ENCODE data around the gene LBH. TPM values are rescaled to one million over a fixed set of nuclear protein-coding genes. Genes with fewer than 3 reads are reported as not detected.

The LBH gene
- total and polyA plus RNA-seq, 3 experiments from 2014 or later, result 115 to 156 (median 121) TPM

DNA sequence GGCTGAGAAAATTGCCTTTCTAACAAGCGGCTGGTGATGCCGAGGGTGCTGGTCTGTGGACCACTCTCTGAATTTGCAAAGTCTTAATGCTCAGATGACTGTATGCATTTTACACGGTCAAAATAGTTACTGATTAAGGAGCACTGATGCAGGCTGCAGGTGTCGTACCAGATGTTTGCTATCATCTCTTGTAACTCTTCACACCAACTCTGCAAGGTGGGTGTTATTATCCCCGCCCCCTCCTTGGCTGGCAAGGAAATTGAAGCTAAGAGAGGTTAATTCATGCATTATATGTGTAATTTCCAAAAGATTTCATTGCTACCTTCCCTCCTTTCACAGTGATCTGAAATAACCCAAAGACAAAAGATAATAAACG is 13.0 kb upstream of the LBH start:
- no peaks in the 10 kb centered on the region for H3K27me3 ChIP-seq (ENCODE audit: insufficient read depth, low read length, poor library complexity, severe bottlenecking)
- no peak overlapping the region for H3K27ac ChIP-seq (ENCODE audit: low read depth, low read length)
- Mint-ChIP-seq H3K4me3 (no peak overlapping the region), H3K36me3 (no peaks in the 10 kb centered on the region), H3K27me3 (no peaks in the 10 kb centered on the region), H3K27ac (peak overlapping the region in 1 of 8 donors; percentile 50), H3K4me1 (peaks cover 23 to 31% (median 26%) of the 10 kb centered on the region in 3 donors), H3K9me3 (no peaks in the 10 kb centered on the region)
- no peak for DNase-seq
- H3K36me3 ChIP-seq (ENCODE audit: insufficient read depth, low read length), result no peaks in the 10 kb centered on the region
- no peak overlapping the region for H3K4me3 ChIP-seq (ENCODE audit: low read length)
- ChIA-PET CTCF (interaction anchor here (0.7 to 23.4 kb wide), 4 partner anchors 8 to 21 kb away, joined by 3 to 285 read pairs (median 3); no protein-coding TSS in a partner anchor), POLR2A (no interaction called here)
- H3K4me1 ChIP-seq (ENCODE audit: insufficient read depth, low read length), result peaks cover 18% of the 10 kb centered on the region
- H3K9me3 ChIP-seq (ENCODE audit: low read length), result no peaks in the 10 kb centered on the region

DNA sequence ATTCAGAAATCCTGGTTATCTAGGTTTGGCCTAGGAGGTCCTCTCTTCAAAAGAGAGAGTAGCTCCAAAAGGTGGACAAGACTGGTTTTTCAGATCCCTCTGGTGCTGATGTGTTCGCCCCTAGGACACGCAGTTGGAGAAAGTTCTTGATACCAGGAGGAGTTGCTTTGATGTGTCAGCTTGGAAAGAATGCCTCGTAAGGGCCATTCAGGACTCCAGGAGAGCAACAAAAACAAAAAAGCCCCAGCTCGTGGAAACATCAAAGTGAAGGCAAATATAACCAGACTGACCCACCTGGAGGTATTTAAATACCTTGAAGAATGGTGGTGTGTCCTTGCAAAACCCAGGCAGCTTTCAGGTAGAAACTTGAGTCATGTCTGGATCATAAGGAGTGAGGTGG is 12.5 kb upstream of the LBH start:
- Histone ChIP-seq H3K36me3 (ENCODE audit: insufficient read depth, low read length) (no peaks in the 10 kb centered on the region), H3K4me3 (ENCODE audit: low read length) (no peak overlapping the region), H3K27me3 (ENCODE audit: insufficient read depth, low read length, poor library complexity, severe bottlenecking) (no peaks in the 10 kb centered on the region), H3K4me1 (ENCODE audit: insufficient read depth, low read length) (peaks cover 22% of the 10 kb centered on the region), H3K9me3 (ENCODE audit: low read length) (no peaks in the 10 kb centered on the region), H3K27ac (ENCODE audit: low read depth, low read length) (no peak overlapping the region)
- DNase-seq, result no peak
- H3K27me3 Mint-ChIP-seq, result no peaks in the 10 kb centered on the region
- H3K9me3 Mint-ChIP-seq, result no peaks in the 10 kb centered on the region
- CTCF ChIA-PET, result interaction anchor here (0.7 to 23.4 kb wide), 4 partner anchors 8 to 20 kb away, joined by 3 to 285 read pairs (median 3); no protein-coding TSS in a partner anchor
- POLR2A ChIA-PET, result no interaction called here
- peak overlapping the region in 2 of 8 donors; percentile 14 to 21 for H3K27ac Mint-ChIP-seq
- H3K36me3 Mint-ChIP-seq, result no peaks in the 10 kb centered on the region
- H3K4me3 Mint-ChIP-seq, result no peak overlapping the region
- peaks cover 28 to 36% (median 30%) of the 10 kb centered on the region in 3 donors for H3K4me1 Mint-ChIP-seq

DNA sequence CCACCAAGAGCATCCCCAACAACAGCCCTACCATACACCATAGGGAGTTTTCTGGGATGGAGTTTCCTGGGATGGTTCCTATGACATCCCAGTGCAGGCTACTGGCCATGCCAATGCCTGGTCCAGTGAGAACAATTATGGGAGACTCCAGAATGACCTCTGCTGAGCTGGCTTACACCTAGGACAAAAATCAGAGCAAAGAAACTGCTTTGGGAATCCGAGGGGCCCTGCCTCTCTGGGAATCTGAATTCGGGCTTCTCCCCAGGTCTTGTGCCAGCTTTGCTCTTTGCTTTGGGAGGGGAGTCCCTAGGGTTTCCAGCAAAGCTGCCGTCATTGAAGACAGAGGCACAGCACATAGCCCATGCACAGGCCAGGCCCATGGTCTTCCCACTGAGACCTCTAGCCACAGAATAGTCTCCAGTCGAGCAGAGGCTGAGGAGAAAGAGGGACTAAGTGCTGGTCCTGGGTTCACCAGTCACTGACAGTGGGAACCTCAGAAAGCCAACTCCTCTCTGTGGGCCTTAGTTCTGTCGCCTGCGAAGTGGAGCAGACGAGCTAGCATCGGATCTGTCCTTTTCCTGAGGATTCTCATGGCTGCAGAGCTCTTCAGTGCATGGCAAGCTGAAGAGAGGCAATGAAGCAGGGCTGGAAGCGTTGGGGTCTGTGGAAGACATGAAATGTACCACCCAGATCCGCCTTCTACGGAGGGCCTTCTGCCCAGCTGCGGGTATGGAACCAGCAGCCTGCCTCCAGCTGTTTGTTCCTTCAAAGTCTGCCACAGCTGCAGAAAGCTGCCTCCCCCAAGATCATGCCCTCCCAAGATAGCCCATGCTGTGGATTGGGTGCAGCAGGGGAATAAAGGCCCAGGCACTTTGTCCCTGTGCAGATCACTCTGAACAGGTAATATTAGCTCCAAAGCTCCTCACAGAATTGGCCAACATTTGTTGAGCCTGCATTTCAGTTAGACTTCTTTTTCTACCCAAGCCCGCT is 11.2 kb upstream of the LBH start:
- peaks cover 42 to 45% (median 44%) of the 10 kb centered on the region in 3 donors for H3K4me1 Mint-ChIP-seq
- H3K4me3 Mint-ChIP-seq, result no peak overlapping the region
- H3K27ac ChIP-seq (ENCODE audit: low read depth, low read length), result no peak overlapping the region
- no peaks in the 10 kb centered on the region for H3K9me3 Mint-ChIP-seq
- H3K9me3 ChIP-seq (ENCODE audit: low read length), result no peaks in the 10 kb centered on the region
- H3K27me3 ChIP-seq (ENCODE audit: insufficient read depth, low read length, poor library complexity, severe bottlenecking), result no peaks in the 10 kb centered on the region
- peaks cover 36% of the 10 kb centered on the region for H3K4me1 ChIP-seq (ENCODE audit: insufficient read depth, low read length)
- ChIA-PET CTCF (interaction anchor here (0.7 to 23.4 kb wide), 7 partner anchors 10 to 491 kb away, joined by 3 to 285 read pairs (median 4); partner anchors contain the start of gene LBH), POLR2A (interaction anchor here (0.8 to 1.1 kb wide), 2 partner anchors 11 kb away, joined by 3 to 4 read pairs; partner anchors contain the start of gene LBH)
- no peak for DNase-seq
- no peaks in the 10 kb centered on the region for H3K36me3 Mint-ChIP-seq
- H3K27ac Mint-ChIP-seq, result peak overlapping the region in 4 of 8 donors; percentile 14 to 100 (median 49)
- H3K4me3 ChIP-seq (ENCODE audit: low read length), result no peak overlapping the region
- H3K36me3 ChIP-seq (ENCODE audit: insufficient read depth, low read length), result no peaks in the 10 kb centered on the region
- H3K27me3 Mint-ChIP-seq, result peaks cover 0 to 1% of the 10 kb centered on the region in 2 donors

DNA sequence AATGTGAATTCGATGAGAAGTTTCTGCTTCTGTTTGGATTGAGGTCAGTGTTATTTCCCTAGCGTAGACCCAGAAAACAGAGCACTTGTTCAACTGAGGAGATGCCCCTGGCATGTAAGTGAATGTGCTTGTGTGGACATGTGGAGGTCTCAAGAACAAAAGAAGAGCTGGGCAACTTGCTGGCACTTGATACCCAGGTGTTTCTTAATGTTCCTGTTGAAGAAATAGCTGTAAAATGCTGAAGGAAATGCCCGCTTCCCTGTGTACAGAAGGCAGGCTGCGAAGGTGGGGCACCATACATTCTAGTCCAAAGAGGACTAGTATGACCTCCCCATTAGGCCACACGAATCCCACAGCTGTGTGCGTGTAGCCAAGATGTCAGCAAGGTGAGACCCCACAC is 9.8 kb upstream of the LBH start:
- Mint-ChIP-seq H3K27ac (peak overlapping the region; percentile 98 to 100 (median 100)), H3K4me3 (peak overlapping the region in 2 of 7 donors; percentile 35 to 61), H3K27me3 (peaks cover 0 to 1% of the 10 kb centered on the region in 2 donors), H3K4me1 (peaks cover 55 to 59% (median 58%) of the 10 kb centered on the region in 3 donors), H3K9me3 (no peaks in the 10 kb centered on the region), H3K36me3 (peaks cover 0 to 3% (median 0%) of the 10 kb centered on the region in 3 donors)
- Histone ChIP-seq H3K4me3 (ENCODE audit: low read length) (no peak overlapping the region), H3K36me3 (ENCODE audit: insufficient read depth, low read length) (no peaks in the 10 kb centered on the region), H3K27ac (ENCODE audit: low read depth, low read length) (no peak overlapping the region), H3K4me1 (ENCODE audit: insufficient read depth, low read length) (peaks cover 46% of the 10 kb centered on the region), H3K9me3 (ENCODE audit: low read length) (no peaks in the 10 kb centered on the region), H3K27me3 (ENCODE audit: insufficient read depth, low read length, poor library complexity, severe bottlenecking) (no peaks in the 10 kb centered on the region)
- ChIA-PET POLR2A (interaction anchor here (0.8 to 2.6 kb wide), 2 partner anchors 10 to 13 kb away, joined by 3 to 22 read pairs; partner anchors contain the start of gene LBH), CTCF (interaction anchor here (1.3 to 23.4 kb wide), 3 partner anchors 10 to 490 kb away, joined by 7 to 285 read pairs (median 28); partner anchors contain the start of gene LBH)
- no peak for DNase-seq

DNA sequence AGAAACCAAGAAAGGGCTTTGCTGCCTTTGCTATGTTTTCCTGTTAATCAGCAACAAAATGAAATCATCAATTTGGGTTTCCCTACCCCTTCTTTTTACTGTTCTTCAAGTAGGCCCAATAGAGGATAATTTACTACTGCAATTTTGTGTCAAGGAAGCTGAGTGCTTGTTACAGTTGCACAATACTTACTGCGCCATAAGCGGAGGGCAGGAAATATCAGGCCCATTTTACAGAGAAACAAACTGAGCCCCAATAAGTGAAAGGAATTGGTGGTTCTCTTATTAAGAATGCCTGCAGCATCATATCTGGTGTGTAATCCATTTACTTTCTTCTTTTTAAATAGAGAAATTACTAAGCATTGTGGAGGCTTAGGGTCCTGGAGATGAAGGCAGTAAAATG is 9.3 kb upstream of the LBH start:
- Mint-ChIP-seq H3K27ac (peak overlapping the region; percentile 98 to 100 (median 100)), H3K9me3 (no peaks in the 10 kb centered on the region), H3K36me3 (peaks cover 0 to 3% (median 0%) of the 10 kb centered on the region in 3 donors), H3K27me3 (peaks cover 0 to 1% of the 10 kb centered on the region in 2 donors), H3K4me3 (peak overlapping the region in 3 of 7 donors; percentile 2 to 57 (median 35)), H3K4me1 (peaks cover 59 to 64% (median 63%) of the 10 kb centered on the region in 3 donors)
- no peak for DNase-seq
- Histone ChIP-seq H3K27me3 (ENCODE audit: insufficient read depth, low read length, poor library complexity, severe bottlenecking) (no peaks in the 10 kb centered on the region), H3K27ac (ENCODE audit: low read depth, low read length) (no peak overlapping the region), H3K9me3 (ENCODE audit: low read length) (no peaks in the 10 kb centered on the region), H3K4me1 (ENCODE audit: insufficient read depth, low read length) (peaks cover 51% of the 10 kb centered on the region), H3K36me3 (ENCODE audit: insufficient read depth, low read length) (no peaks in the 10 kb centered on the region), H3K4me3 (ENCODE audit: low read length) (no peak overlapping the region)
- POLR2A ChIA-PET, result interaction anchor here (2.6 kb wide), 1 partner anchor 10 kb away, joined by 22 read pairs; the partner anchor contains the start of gene LBH
- CTCF ChIA-PET, result interaction anchor here (2.0 to 23.4 kb wide), 3 partner anchors 10 to 57 kb away, joined by 6 to 285 read pairs (median 28); partner anchors contain the start of gene LBH

GRCh38 chr2:30222636-30223360 is 8.5 kb upstream of the LBH start:
- Histone ChIP-seq H3K27ac (ENCODE audit: low read depth, low read length) (no peak overlapping the region), H3K4me3 (ENCODE audit: low read length) (no peak overlapping the region), H3K9me3 (ENCODE audit: low read length) (no peaks in the 10 kb centered on the region), H3K36me3 (ENCODE audit: insufficient read depth, low read length) (no peaks in the 10 kb centered on the region), H3K27me3 (ENCODE audit: insufficient read depth, low read length, poor library complexity, severe bottlenecking) (no peaks in the 10 kb centered on the region), H3K4me1 (ENCODE audit: insufficient read depth, low read length) (peaks cover 59% of the 10 kb centered on the region)
- ChIA-PET POLR2A (interaction anchor here (1.0 to 2.6 kb wide), 3 partner anchors 9 to 57 kb away, joined by 4 to 22 read pairs (median 7); partner anchors contain the start of gene LBH), CTCF (interaction anchor here (1.6 to 23.4 kb wide), 5 partner anchors 9 to 489 kb away, joined by 6 to 285 read pairs (median 23); partner anchors contain the start of gene LBH)
- peaks cover 0 to 3% (median 0%) of the 10 kb centered on the region in 3 donors for H3K36me3 Mint-ChIP-seq
- no peaks in the 10 kb centered on the region for H3K9me3 Mint-ChIP-seq
- H3K27me3 Mint-ChIP-seq, result peaks cover 0 to 1% of the 10 kb centered on the region in 2 donors
- no peak for DNase-seq
- peaks cover 66 to 71% (median 70%) of the 10 kb centered on the region in 3 donors for H3K4me1 Mint-ChIP-seq
- peak overlapping the region; percentile 98 to 100 (median 100) for H3K27ac Mint-ChIP-seq
- H3K4me3 Mint-ChIP-seq, result peak overlapping the region in 6 of 7 donors; percentile 4 to 99 (median 96)

- peak overlapping the region; percentile 45 for H3K27ac ChIP-seq (ENCODE audit: low read depth, low read length)
- peaks cover 59% of the 10 kb centered on the region for H3K4me1 ChIP-seq (ENCODE audit: insufficient read depth, low read length)
- ChIA-PET POLR2A (interaction anchor here (0.9 to 2.6 kb wide), 4 partner anchors 8 to 58 kb away, joined by 3 to 22 read pairs (median 6); partner anchors contain the start of gene LBH), CTCF (interaction anchor here (0.8 to 23.4 kb wide), 6 partner anchors 9 to 488 kb away, joined by 3 to 285 read pairs (median 16); partner anchors contain the start of gene LBH)
- peak overlapping the region; percentile 87 to 99 (median 96) for H3K4me3 Mint-ChIP-seq
- H3K27me3 ChIP-seq (ENCODE audit: insufficient read depth, low read length, poor library complexity, severe bottlenecking), result no peaks in the 10 kb centered on the region
- no peaks in the 10 kb centered on the region for H3K36me3 ChIP-seq (ENCODE audit: insufficient read depth, low read length)
- no peaks in the 10 kb centered on the region for H3K9me3 Mint-ChIP-seq
- peaks cover 69 to 77% (median 76%) of the 10 kb centered on the region in 3 donors for H3K4me1 Mint-ChIP-seq
- H3K36me3 Mint-ChIP-seq, result peaks cover 0 to 3% (median 0%) of the 10 kb centered on the region in 3 donors
- H3K9me3 ChIP-seq (ENCODE audit: low read length), result no peaks in the 10 kb centered on the region
- peak in 2 of 5 donors; percentile 32 to 52 for DNase-seq
- peak overlapping the region; percentile 98 to 100 (median 100) for H3K27ac Mint-ChIP-seq
- peaks cover 0 to 1% of the 10 kb centered on the region in 2 donors for H3K27me3 Mint-ChIP-seq
- peak overlapping the region; percentile 7 for H3K4me3 ChIP-seq (ENCODE audit: low read length)
Observed at GRCh38 chr2:30223413-30223874, 7.9 kb upstream of the LBH start.
